ENCODE data around the gene REXO4. TPM values are rescaled to one million over a fixed set of nuclear protein-coding genes. Genes with fewer than 3 reads are reported as not detected.

The REXO4 gene
- total RNA-seq, 1 donor from 2014 or later, result 17.9 TPM

- no peak overlapping the region for H3K27ac ChIP-seq
- no peak overlapping the region for H3K4me3 ChIP-seq
- no peak overlapping the region for H3K4me2 ChIP-seq
- H3K27me3 ChIP-seq, result peaks cover 36% of the 10 kb centered on the region
- H3F3A ChIP-seq (ENCODE audit: low read depth), result peaks cover 15% of the 10 kb centered on the region
- no peaks in the 10 kb centered on the region for H3K9me3 Mint-ChIP-seq
- peaks cover 18% of the 10 kb centered on the region for H3K4me1 Mint-ChIP-seq
- no peaks in the 10 kb centered on the region for H4K20me1 ChIP-seq (ENCODE audit: low read depth)
- H3K36me3 Mint-ChIP-seq, result no peaks in the 10 kb centered on the region
- H3K9ac ChIP-seq, result no peak overlapping the region
- no peak for DNase-seq (ENCODE audit: low spot score)
- H3K9me3 ChIP-seq (ENCODE audit: low read depth), result no peaks in the 10 kb centered on the region
- H3K27ac Mint-ChIP-seq, result no peak overlapping the region
- no peaks in the 10 kb centered on the region for H3K4me1 ChIP-seq
- TF ChIP-seq EZH2phosphoT487 (IDR thresholded peaks at IDR 0.05) (no peak), CTCF (IDR thresholded peaks at IDR 0.05) (no peak), EZH2 (IDR thresholded peaks at IDR 0.05) (no peak)
- H3K79me2 ChIP-seq (ENCODE audit: low read depth), result no peaks in the 10 kb centered on the region
- no peak overlapping the region for H3K4me3 Mint-ChIP-seq
- H3K27me3 Mint-ChIP-seq (ENCODE audit: insufficient read depth, low read depth), result peaks cover 26% of the 10 kb centered on the region
- H3K36me3 ChIP-seq, result no peaks in the 10 kb centered on the region
- H2AFZ ChIP-seq (replicated peaks), result no peak overlapping the region
Observed at GRCh38 chr9:133426011-133426410, 8.2 kb upstream of the REXO4 start.

DNA sequence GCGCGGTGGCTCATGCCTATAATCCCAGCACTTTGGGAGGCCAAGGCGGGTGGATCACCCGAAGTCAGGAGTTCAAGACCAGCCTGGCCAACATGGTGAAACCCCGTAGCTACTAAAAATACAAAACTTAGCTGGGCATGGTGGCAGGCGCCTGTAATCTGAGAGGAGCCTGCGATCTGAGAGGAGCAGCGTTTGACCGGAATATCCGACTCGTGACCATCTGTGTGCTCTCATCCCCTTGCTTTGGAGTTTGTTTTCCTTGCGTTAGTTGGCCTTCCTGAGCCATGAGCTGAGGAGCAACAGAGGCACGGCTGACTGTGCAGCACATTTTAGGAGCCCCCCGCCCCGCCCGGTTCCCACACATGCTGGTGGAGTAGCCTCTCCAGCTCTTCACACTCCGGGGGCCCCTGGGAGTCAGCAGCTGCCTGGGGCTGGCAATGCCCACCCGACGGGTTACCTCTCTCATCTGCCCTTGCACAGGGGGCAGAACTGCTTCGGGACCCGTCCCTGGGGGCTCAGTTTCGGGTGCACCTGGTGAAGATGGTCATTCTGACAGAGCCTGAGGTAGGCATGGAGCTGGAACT is 7.3 kb upstream of the REXO4 start:
- no peak overlapping the region for H3K4me3 Mint-ChIP-seq
- Histone ChIP-seq H2AFZ (replicated peaks) (no peak overlapping the region), H3K4me3 (no peak overlapping the region), H3K79me2 (ENCODE audit: low read depth) (no peaks in the 10 kb centered on the region), H3K4me2 (no peak overlapping the region), H3K36me3 (no peaks in the 10 kb centered on the region), H3K4me1 (no peaks in the 10 kb centered on the region), H3F3A (ENCODE audit: low read depth) (peaks cover 12% of the 10 kb centered on the region), H3K9ac (no peak overlapping the region), H3K27ac (no peak overlapping the region), H3K9me3 (ENCODE audit: low read depth) (no peaks in the 10 kb centered on the region), H3K27me3 (peaks cover 32% of the 10 kb centered on the region), H4K20me1 (ENCODE audit: low read depth) (no peaks in the 10 kb centered on the region)
- H3K9me3 Mint-ChIP-seq, result no peaks in the 10 kb centered on the region
- DNase-seq (ENCODE audit: low spot score), result no peak
- H3K27me3 Mint-ChIP-seq (ENCODE audit: insufficient read depth, low read depth), result peaks cover 23% of the 10 kb centered on the region
- no peak for TF ChIP-seq EZH2phosphoT487 (IDR thresholded peaks at IDR 0.05)
- no peak for TF ChIP-seq CTCF (IDR thresholded peaks at IDR 0.05)
- no peak for TF ChIP-seq EZH2 (IDR thresholded peaks at IDR 0.05)
- no peaks in the 10 kb centered on the region for H3K36me3 Mint-ChIP-seq
- peaks cover 19% of the 10 kb centered on the region for H3K4me1 Mint-ChIP-seq
- no peak overlapping the region for H3K27ac Mint-ChIP-seq

DNA sequence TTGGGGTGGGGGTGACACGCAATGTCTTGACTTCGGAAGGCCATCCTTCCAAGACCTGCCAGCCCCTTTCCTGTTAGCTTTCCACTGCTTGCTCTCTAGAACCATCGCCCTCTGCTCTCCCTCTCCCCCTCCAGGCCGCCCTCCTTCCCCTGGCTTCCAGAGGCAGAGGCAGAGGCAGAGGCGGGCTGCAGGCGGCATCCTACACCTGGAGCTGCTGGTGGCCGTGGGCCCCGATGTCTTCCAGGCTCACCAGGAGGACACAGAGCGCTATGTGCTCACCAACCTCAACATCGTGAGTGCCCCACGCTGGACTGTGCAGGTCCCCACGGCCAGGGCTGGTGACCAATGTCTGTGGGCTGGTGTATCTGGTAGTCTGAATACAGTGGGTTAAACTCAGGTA is 6.4 kb upstream of the REXO4 start:
- H4K20me1 ChIP-seq (ENCODE audit: low read depth), result no peaks in the 10 kb centered on the region
- no peaks in the 10 kb centered on the region for H3K9me3 Mint-ChIP-seq
- no peak overlapping the region for H3K4me2 ChIP-seq
- H3K27me3 Mint-ChIP-seq (ENCODE audit: insufficient read depth, low read depth), result peaks cover 22% of the 10 kb centered on the region
- peaks cover 22% of the 10 kb centered on the region for H3K4me1 Mint-ChIP-seq
- H3K36me3 Mint-ChIP-seq, result no peaks in the 10 kb centered on the region
- no peak overlapping the region for H3K27ac Mint-ChIP-seq
- H3K4me1 ChIP-seq, result no peaks in the 10 kb centered on the region
- H3F3A ChIP-seq (ENCODE audit: low read depth), result peaks cover 14% of the 10 kb centered on the region
- H3K79me2 ChIP-seq (ENCODE audit: low read depth), result no peaks in the 10 kb centered on the region
- H3K36me3 ChIP-seq, result no peaks in the 10 kb centered on the region
- no peak overlapping the region for H3K4me3 Mint-ChIP-seq
- no peak overlapping the region for H3K4me3 ChIP-seq
- no peaks in the 10 kb centered on the region for H3K9me3 ChIP-seq (ENCODE audit: low read depth)
- H3K27ac ChIP-seq, result no peak overlapping the region
- DNase-seq (ENCODE audit: low spot score), result no peak
- no peak overlapping the region for H3K9ac ChIP-seq
- TF ChIP-seq EZH2phosphoT487 (IDR thresholded peaks at IDR 0.05), result no peak
- no peak for TF ChIP-seq CTCF (IDR thresholded peaks at IDR 0.05)
- TF ChIP-seq EZH2 (IDR thresholded peaks at IDR 0.05), result no peak
- peaks cover 23% of the 10 kb centered on the region for H3K27me3 ChIP-seq
- no peak overlapping the region for H2AFZ ChIP-seq (replicated peaks)

Measured in neural progenitor cell (in vitro differentiated cells).